GM10266 (cell line): ENCODE data around the gene SEC22A.

ENCODE experiments used
- DNase-seq: peaks from one replicate; pipeline ENCODE4 v3.0.0; 2012; ENCODE audit errors: extremely low spot score
- CTCF ChIP-seq: IDR thresholded peaks from 2 replicates; pipeline ENCODE4 v1.5.1; 2012; ENCODE audit warnings: mild to moderate bottlenecking, low read depth; ENCODE audit not compliant: control insufficient read depth, insufficient read depth; ENCODE audit errors: missing control alignments

Gene SEC22A

GRCh38 chr3:123313889-123314288 is 112.1 kb downstream of the SEC22A start:
- no peak for TF ChIP-seq CTCF
- DNase-seq, result no peak

GRCh38 chr3:123314359-123315270 is 112.9 kb downstream of the SEC22A start:
- no peak for TF ChIP-seq CTCF
- no peak for DNase-seq

GRCh38 chr3:123315271-123315595 is 113.5 kb downstream of the SEC22A start:
- no peak for TF ChIP-seq CTCF
- DNase-seq, result no peak

DNA sequence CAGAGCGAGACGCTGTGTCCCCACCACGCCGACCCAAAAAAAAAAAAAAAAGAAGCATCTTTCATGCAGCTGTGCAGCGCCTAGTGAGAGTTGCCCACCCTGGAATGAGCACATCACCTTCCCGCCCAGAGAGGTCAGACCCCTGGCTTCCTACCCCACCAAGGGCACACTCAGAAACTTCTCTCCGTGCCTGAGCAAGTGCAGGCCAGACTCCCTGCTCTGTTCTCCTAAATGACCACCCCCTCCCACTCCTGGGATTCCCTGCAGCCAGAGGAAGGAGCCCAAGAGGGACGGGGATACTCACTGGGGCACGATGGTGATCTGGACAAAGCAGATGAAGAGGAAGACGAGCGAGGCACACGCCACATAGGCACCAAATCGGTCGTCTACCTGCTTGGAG is 116.0 kb downstream of the SEC22A start:
- TF ChIP-seq CTCF, result no peak
- no peak for DNase-seq

DNA sequence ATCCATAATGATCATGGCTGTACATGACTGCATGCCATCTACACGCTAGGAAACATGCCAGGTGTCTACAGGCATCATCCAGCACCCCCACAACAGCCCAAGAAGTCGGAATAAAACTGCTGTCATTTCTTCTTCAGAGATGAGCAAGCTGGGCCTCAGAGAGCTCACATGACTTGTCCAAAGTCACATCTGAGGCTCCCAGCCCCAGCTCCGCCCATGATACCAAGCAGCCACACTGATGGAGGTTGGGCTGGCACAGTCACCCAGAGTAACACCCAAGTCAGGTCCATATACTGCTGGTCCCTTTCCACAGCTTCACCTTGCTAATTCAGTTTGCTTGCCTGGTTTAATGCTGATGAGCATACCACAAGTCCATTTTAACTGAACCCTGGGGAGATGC is 116.6 kb downstream of the SEC22A start:
- no peak for TF ChIP-seq CTCF
- DNase-seq, result no peak

DNA sequence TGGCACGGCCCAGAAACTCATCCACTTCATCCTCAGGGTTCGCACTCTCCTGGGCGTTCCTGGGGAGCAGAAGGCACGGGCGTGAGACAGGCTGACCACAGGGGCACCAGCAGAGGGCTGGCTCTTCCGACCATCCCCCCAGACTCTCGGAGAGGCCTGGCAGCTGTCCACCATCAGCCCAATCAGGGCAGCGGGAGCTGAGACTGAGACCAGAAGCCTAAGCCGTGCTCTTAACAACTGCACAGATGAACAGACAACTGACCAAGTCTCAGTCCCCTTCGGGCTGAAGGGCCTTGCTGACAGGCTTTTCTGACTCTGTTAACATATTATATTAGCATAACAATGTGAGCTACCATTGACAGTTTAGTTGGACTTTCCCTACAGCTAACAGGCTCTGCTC is 118.0 kb downstream of the SEC22A start:
- DNase-seq, result no peak
- no peak for TF ChIP-seq CTCF

- DNase-seq, result no peak
- no peak for TF ChIP-seq CTCF
These were observed 118.5 kb downstream of the SEC22A start for GRCh38 chr3:123320221-123320620.
